GOT3 (cell line): ENCODE results near the gene SEPTIN14.
"Not testable (repeated sequence)": the region's sequence is repeated elsewhere in the genome, so short reads cannot be mapped to it uniquely, and the experiment has no call there.

Source experiments
- DNase-seq: peaks from one replicate; lab custom pipeline; 2025; ENCODE audit warnings: mixed read lengths; lab: John Stamatoyannopoulos, UW

SEPTIN14 gene

DNA sequence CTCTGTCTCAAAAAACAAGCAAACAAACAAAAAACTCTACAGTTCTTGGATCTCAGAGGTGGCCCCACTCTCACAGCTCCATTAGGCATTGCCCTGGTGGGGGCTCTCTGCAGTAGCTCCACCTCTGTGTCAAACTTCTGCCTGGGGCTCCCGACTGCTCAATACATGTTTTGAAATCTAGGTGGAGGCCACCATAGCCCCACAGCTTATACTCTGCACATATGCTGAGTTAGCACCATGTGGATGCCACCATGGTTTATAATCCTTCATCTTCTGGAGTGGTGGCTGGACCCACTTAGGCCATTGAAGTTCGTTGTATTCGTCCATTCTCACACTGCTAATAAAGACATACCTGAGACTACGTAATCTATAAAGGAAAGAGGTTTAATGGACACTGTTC, 78.4 kb downstream of the SEPTIN14 start:
- DNase-seq = no peak

DNA sequence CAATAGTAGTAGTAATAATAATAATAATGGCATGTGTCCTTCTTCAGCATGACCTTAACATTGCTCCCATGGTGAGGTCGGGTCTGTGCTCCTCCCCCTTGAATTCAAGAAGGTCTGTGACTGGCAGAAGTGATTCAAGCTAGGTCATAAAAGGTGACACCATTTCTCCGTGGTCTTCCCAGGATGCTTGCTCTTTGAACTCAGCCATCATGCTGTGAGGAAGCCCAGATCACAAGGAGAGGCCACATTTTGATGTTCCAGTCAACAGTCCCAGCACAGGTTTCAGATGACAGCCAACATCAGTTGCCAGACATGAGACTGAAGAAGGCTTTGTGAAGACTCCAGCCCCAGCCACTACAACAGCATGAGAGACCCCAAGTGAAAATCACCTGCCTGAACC, 83.9 kb downstream of the SEPTIN14 start:
- DNase-seq = no peak

DNA sequence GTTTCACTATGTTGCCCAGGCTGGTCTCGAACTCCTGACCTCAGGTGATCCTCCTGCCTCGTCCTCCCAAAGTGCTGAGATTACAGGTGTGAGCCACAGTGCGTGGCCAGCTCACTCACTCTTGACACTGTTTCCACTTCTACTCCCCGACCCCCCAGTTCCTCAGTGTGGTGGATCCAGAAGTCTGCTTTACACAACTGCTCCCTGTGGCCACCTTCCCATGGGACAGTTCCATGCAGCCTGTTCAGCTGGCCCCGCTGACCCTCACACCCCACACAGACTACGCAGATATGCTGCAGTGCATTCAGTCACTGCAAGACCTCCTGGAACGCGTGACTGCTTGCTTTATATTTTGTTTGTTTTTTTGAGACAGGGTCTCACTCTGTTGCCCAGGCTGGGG, 86.4 kb downstream of the SEPTIN14 start:
- DNase-seq = no peak

GRCh38 chr7:55775051-55775420, 87.5 kb downstream of the SEPTIN14 start:
- DNase-seq = no peak

- no peak for DNase-seq
These were observed 88.1 kb downstream of the SEPTIN14 start for GRCh38 chr7:55774327-55775050.

- DNase-seq = no peak
These were observed 91.8 kb downstream of the SEPTIN14 start for GRCh38 chr7:55770778-55771177.

- not testable (repeated sequence) for DNase-seq
These were observed 109.2 kb downstream of the SEPTIN14 start for GRCh38 chr7:55753274-55753862.

- not testable (repeated sequence) for DNase-seq
These were observed 117.8 kb downstream of the SEPTIN14 start for GRCh38 chr7:55744706-55745105.
